ENCODE results near the gene ZNF575.

The ZNF575 gene

DNA sequence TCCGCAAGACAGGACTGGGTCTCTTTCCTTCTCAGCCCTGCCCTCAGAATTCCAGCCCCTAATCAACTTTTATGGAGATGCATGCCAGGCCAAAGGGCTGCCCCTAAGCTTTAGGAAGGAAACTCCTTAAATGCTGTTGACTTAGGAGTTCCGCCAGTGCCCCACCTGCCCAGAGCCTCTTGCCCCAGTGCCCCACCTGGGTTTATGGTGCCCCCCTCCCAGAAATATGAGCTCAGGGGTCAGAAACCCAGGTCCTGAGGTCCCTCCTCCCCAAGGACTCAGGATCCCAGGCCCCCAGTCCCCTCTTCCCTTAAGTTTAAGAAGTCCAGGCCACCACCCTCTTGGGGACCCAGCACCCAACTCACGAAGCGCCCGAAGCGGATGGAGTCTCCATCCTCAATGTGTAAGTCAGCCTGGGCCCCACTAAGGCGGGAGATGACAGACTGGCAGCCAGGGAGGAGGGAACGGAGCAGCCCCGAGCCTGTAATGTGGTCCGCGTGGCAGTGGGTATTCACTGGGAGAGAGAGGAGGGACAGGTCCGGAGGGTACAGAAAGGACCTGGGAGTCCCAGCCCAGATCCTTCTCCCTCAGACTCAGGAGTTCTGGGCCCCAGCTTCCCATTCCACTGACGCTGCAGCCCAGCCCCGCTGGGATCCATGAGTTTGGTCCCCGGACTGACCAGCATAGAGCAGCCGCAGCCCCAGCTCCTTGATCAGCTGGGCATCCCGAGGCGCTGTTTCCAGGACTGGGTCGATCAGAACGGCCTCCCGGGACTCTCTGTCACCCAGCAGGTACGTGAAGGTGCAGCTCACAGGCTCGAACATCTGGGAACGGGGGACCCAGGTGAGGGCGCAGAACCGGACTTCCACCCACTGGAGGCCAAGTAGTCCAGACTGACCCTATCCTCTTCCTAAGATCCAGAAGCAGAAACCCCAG lies 6.9 kb upstream of the ZNF575 start:
- H3K4me3 ChIP-seq (replicated peaks; ENCODE audit: low read depth, low read length) = peak overlapping the region; percentile 94

DNA sequence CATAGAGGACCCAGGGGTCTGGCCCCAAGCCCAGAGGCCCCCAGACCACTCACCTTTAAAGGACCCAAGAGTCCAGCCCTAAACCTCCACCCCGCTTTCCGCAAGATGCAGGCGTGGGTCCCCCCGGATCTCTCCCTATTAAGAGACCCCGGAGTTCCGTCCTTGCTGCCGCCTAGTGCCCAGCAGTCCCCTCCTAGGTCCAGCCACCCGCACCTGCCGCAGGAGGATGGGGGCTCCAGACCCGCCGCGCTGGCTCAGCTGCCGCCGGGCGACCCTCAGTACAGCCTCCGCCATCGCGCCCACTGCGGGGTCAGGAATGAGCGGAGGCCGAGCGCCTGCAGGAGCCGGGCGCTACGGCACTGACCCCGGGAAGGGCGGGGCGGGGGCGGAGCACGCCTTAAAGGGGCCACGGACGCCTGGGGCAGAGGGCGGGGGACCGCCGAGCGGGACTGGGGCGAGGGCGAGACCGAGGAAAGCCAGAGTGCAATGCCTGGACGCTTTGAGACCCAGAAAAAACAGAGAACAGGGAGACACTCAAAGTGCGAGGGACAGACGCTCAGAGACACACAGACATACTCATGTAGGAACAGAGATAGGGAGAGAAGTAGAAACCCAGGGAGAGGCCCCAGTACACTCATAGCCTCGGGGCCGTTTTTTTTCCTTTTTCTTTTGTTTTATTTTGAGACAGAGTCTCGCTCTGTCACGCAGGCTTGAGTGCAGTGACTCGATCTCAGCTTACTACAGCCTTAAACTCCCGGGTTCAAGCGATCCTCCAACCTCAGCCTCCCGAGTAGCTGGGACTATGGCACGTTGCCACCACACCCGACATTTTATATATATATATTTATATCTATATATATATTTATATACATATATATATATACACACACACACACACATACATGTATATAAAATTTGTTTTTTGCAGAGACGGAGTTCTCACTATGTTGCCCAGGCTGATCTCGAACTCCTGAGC lies 5.8 kb upstream of the ZNF575 start, which contains the start of gene ETHE1:
Gene ETHE1, minus strand, starts transcription at position 318 of the 976 bp plus-strand sequence. Its CDS starts 24 bp downstream, at position 294.
- DNase-seq (ENCODE audit: extremely low read depth, insufficient read length) = peak; percentile 86
- TF ChIP-seq, protein P1, sequence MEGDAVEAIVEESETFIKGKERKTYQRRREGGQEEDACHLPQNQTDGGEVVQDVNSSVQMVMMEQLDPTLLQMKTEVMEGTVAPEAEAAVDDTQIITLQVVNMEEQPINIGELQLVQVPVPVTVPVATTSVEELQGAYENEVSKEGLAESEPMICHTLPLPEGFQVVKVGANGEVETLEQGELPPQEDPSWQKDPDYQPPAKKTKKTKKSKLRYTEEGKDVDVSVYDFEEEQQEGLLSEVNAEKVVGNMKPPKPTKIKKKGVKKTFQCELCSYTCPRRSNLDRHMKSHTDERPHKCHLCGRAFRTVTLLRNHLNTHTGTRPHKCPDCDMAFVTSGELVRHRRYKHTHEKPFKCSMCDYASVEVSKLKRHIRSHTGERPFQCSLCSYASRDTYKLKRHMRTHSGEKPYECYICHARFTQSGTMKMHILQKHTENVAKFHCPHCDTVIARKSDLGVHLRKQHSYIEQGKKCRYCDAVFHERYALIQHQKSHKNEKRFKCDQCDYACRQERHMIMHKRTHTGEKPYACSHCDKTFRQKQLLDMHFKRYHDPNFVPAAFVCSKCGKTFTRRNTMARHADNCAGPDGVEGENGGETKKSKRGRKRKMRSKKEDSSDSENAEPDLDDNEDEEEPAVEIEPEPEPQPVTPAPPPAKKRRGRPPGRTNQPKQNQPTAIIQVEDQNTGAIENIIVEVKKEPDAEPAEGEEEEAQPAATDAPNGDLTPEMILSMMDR (IDR thresholded peaks at IDR 0.05; ENCODE audit: insufficient read depth, low read length, poor library complexity, severe bottlenecking) = no peak
- Histone ChIP-seq H3K27me3 (replicated peaks; ENCODE audit: control insufficient read depth, insufficient read depth, low read length) (no peaks in the 10 kb centered on the region), H3K4me3 (replicated peaks; ENCODE audit: low read depth, low read length) (peak within 1 kb of the TSS; percentile 94), H3K36me3 (ENCODE audit: control insufficient read depth, insufficient read depth, low read length) (no peaks in the 10 kb centered on the region; the same call in 1 of the 2 replicates)

More for the DNA sequence above, 6.9 kb upstream of the ZNF575 start:
- no peak for DNase-seq (ENCODE audit: extremely low read depth, insufficient read length)
- TF ChIP-seq, protein P1 (IDR thresholded peaks at IDR 0.05; ENCODE audit: insufficient read depth, low read length, poor library complexity, severe bottlenecking) = no peak
- Histone ChIP-seq H3K36me3 (ENCODE audit: control insufficient read depth, insufficient read depth, low read length) (no peaks in the 10 kb centered on the region; the same call in 1 of the 2 replicates), H3K27me3 (replicated peaks; ENCODE audit: control insufficient read depth, insufficient read depth, low read length) (no peaks in the 10 kb centered on the region)

DNA sequence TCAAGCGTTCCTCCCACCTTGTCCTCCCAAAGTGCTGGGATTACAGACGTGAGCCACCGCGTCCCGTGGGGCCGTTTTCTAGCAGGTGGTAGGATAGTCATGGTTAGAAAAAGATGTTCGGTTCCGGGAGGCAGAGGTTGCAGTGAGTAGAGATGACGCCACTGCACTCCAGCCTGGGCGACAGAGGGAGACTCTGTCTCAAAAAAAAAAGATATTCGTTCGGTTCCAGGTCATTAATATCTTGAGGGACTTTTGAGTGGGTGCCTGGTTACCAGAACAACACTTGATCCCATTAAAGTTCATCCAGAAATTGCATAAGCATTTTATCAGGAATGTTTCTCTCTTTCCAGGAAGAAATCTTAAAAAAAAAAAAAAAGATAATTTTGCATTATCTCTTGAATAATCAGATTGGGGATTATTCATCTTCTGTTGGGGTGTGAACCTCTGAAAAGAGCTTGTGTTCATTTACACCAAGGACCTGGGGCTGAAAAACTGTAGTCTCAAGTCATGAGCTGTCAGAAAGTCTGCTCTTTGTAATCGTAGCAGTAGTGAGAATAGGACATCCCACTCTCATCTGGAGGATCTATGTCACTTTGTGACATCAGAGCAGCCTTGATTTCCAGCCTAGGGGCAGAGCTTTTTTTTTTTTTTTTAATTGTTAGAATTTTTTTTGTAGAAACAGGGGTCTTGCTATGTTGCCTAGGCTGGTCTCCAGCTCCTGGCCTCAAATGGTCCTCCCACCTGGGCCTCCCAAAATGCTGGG lies 4.9 kb upstream of the ZNF575 start:
- H3K4me3 ChIP-seq (replicated peaks; ENCODE audit: low read depth, low read length) = no peak overlapping the region
- no peaks in the 10 kb centered on the region; the same call in 1 of the 2 replicates for H3K36me3 ChIP-seq (ENCODE audit: control insufficient read depth, insufficient read depth, low read length)
- no peak for DNase-seq (ENCODE audit: extremely low read depth, insufficient read length)
- no peaks in the 10 kb centered on the region for H3K27me3 ChIP-seq (replicated peaks; ENCODE audit: control insufficient read depth, insufficient read depth, low read length)
- TF ChIP-seq, protein P1 (IDR thresholded peaks at IDR 0.05; ENCODE audit: insufficient read depth, low read length, poor library complexity, severe bottlenecking) = no peak

DNA sequence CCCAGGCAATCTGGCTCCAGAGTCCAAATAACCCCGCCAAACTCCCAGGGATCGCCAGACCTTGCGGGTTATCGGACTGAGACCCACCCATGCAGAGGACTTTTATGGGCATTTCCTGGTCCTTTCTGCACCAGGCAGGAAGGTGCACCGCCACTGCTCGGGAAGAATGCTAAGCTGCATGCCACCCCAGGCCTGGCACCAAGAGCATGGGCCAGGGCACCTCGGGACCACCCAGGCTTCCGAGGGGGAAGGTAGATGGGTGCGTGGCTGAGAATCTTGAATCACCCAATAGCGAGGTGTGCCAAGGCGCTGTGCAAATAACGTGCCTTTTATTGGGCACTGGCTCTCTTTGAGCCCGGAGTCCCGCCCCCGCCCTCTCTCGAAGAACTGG lies 422 bp upstream of the ZNF575 start:
- Histone ChIP-seq H3K4me3 (replicated peaks; ENCODE audit: low read depth, low read length) (peak overlapping the region; percentile 64), H3K36me3 (ENCODE audit: control insufficient read depth, insufficient read depth, low read length) (no peaks in the 10 kb centered on the region; the same call in 1 of the 2 replicates), H3K27me3 (replicated peaks; ENCODE audit: control insufficient read depth, insufficient read depth, low read length) (no peaks in the 10 kb centered on the region)
- TF ChIP-seq, protein P1 (IDR thresholded peaks at IDR 0.05; ENCODE audit: insufficient read depth, low read length, poor library complexity, severe bottlenecking) = no peak
- no peak for DNase-seq (ENCODE audit: extremely low read depth, insufficient read length)
